Measurements from ENCODE around the gene TMTC2.

DNA sequence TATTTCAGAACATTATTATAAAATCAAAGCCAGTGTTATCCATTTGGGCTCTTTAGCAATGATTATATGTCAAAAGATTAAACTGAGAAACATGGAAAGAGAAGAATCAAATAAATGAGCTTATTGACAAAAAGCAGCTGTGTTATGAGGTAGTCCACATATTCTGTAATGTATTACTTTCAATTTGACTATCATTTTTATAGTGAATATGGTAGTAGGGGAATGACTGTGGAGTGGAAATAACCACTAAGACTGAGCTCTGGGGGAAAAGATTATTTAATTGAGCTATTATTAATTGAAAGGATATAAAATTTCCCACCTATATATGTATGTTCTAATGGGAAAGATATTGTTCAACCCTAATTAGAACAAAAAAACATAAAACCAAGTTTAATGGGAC lies 381.3 kb downstream of the TMTC2 start:
- TF ChIP-seq, protein P1, sequence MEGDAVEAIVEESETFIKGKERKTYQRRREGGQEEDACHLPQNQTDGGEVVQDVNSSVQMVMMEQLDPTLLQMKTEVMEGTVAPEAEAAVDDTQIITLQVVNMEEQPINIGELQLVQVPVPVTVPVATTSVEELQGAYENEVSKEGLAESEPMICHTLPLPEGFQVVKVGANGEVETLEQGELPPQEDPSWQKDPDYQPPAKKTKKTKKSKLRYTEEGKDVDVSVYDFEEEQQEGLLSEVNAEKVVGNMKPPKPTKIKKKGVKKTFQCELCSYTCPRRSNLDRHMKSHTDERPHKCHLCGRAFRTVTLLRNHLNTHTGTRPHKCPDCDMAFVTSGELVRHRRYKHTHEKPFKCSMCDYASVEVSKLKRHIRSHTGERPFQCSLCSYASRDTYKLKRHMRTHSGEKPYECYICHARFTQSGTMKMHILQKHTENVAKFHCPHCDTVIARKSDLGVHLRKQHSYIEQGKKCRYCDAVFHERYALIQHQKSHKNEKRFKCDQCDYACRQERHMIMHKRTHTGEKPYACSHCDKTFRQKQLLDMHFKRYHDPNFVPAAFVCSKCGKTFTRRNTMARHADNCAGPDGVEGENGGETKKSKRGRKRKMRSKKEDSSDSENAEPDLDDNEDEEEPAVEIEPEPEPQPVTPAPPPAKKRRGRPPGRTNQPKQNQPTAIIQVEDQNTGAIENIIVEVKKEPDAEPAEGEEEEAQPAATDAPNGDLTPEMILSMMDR (IDR thresholded peaks at IDR 0.05; ENCODE audit: extremely low read depth in 1 of 2, insufficient read depth in 1 of 2, low read depth in 1 of 2, low read length in 2 of 2): no peak
- no peak for TF ChIP-seq POLR2AphosphoS5 (IDR thresholded peaks at IDR 0.05; ENCODE audit: insufficient read depth, low read depth, low read length)
- no peak for TF ChIP-seq JUN (IDR thresholded peaks at IDR 0.05; ENCODE audit: borderline replicate concordance, insufficient read depth, insufficient read length, low read depth)
- TF ChIP-seq, protein P2, sequence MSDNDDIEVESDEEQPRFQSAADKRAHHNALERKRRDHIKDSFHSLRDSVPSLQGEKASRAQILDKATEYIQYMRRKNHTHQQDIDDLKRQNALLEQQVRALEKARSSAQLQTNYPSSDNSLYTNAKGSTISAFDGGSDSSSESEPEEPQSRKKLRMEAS (IDR thresholded peaks at IDR 0.05; ENCODE audit: insufficient read depth, insufficient read length): no peak
- no peak for TF ChIP-seq POLR2A (IDR thresholded peaks at IDR 0.05; ENCODE audit: low read depth, low read length)
- no peak for TF ChIP-seq MYC (IDR thresholded peaks at IDR 0.05; ENCODE audit: low read depth, low read length)
- no peak for TF ChIP-seq EZH2 (IDR thresholded peaks at IDR 0.05; ENCODE audit: borderline replicate concordance, low read depth, low read length, severe bottlenecking)
